C4-2B (cell line): Measurements from ENCODE around the gene PRR23A.
"Not testable (repeated sequence)": the region's sequence is repeated elsewhere in the genome, so short reads cannot be mapped to it uniquely, and the experiment has no call there.

Source experiments
- ZFX ChIP-seq: fragments of 450-650 bp; IDR thresholded peaks from 2 replicates; pipeline ENCODE4 v1.6.1; 2017
- TF ChIP-seq, protein P1 (sequence below): fragments of 450-650 bp; conservative IDR thresholded peaks from 2 replicates; pipeline ENCODE4 v1.5.1; 2017; ENCODE audit warnings: mild to moderate bottlenecking

DNA sequence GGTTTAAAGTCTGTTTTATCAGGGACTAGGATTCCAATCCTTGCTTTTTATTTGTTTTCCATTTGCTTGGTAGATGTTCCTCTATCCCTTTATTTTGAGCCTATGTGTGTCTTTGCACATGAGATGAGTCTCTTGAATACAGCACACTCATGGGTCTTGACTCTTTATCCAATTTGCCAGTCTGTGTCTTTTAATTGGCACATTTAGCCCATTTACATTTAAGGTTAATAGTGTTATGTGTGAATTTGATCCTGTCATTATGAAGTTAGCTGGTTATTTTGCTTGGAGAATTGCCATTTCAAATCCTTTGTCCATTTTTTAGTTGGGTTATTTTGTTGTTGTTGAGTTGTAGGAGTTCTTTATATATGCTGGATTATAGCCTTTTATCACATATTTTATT, 24.5 kb upstream of the PRR23A start:
- TF ChIP-seq, protein P1, sequence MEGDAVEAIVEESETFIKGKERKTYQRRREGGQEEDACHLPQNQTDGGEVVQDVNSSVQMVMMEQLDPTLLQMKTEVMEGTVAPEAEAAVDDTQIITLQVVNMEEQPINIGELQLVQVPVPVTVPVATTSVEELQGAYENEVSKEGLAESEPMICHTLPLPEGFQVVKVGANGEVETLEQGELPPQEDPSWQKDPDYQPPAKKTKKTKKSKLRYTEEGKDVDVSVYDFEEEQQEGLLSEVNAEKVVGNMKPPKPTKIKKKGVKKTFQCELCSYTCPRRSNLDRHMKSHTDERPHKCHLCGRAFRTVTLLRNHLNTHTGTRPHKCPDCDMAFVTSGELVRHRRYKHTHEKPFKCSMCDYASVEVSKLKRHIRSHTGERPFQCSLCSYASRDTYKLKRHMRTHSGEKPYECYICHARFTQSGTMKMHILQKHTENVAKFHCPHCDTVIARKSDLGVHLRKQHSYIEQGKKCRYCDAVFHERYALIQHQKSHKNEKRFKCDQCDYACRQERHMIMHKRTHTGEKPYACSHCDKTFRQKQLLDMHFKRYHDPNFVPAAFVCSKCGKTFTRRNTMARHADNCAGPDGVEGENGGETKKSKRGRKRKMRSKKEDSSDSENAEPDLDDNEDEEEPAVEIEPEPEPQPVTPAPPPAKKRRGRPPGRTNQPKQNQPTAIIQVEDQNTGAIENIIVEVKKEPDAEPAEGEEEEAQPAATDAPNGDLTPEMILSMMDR: not testable (repeated sequence)
- not testable (repeated sequence) for TF ChIP-seq ZFX
